HG03460 (cell line): Measurements from ENCODE around the gene B3GAT1.

Experiments used
- ATAC-seq: cut with Tn5 transposase; IDR thresholded peaks from one replicate; pipeline ENCODE4 v1.9.1; 2021; ENCODE audit not compliant: unreplicated experiment

The B3GAT1 gene

GRCh38 chr11:134413043-134413825 lies 1.2 kb upstream of the B3GAT1 start:
- no peak for ATAC-seq

GRCh38 chr11:134410766-134411165 lies 1.3 kb downstream of the B3GAT1 start:
- ATAC-seq = no peak

- ATAC-seq = no peak
These were observed 2.3 kb downstream of the B3GAT1 start for GRCh38 chr11:134409552-134410429.

GRCh38 chr11:134407923-134408322 lies 4.1 kb downstream of the B3GAT1 start:
- ATAC-seq = no peak

- ATAC-seq = no peak
These were observed 4.7 kb downstream of the B3GAT1 start for GRCh38 chr11:134407321-134407828.

- ATAC-seq = no peak
These were observed 5.5 kb downstream of the B3GAT1 start for GRCh38 chr11:134406264-134407185.

GRCh38 chr11:134405841-134406240 lies 6.2 kb downstream of the B3GAT1 start:
- ATAC-seq = no peak

- no peak for ATAC-seq
These were observed 6.6 kb downstream of the B3GAT1 start for GRCh38 chr11:134405436-134405835.

GRCh38 chr11:134404575-134405341 lies 7.3 kb downstream of the B3GAT1 start:
- ATAC-seq = no peak

GRCh38 chr11:134402910-134403309 lies 9.1 kb downstream of the B3GAT1 start:
- ATAC-seq = no peak

- no peak for ATAC-seq
These were observed 9.9 kb downstream of the B3GAT1 start for GRCh38 chr11:134401825-134402809.

GRCh38 chr11:134399996-134400395 lies 12.0 kb downstream of the B3GAT1 start:
- no peak for ATAC-seq

- no peak for ATAC-seq
These were observed 12.8 kb downstream of the B3GAT1 start for GRCh38 chr11:134399293-134399654.

GRCh38 chr11:134398644-134399292 lies 13.3 kb downstream of the B3GAT1 start:
- no peak for ATAC-seq

- ATAC-seq = no peak
These were observed 14.0 kb downstream of the B3GAT1 start for GRCh38 chr11:134398079-134398444.

GRCh38 chr11:134397304-134398078 lies 14.6 kb downstream of the B3GAT1 start:
- no peak for ATAC-seq

GRCh38 chr11:134395002-134395401 lies 17.0 kb downstream of the B3GAT1 start:
- ATAC-seq = no peak

- no peak for ATAC-seq
These were observed 17.7 kb downstream of the B3GAT1 start for GRCh38 chr11:134394311-134394710.
